PFSK-1 (cell line): Measurements from ENCODE around the gene SP1.

Experiments used
- FOXP2 ChIP-seq: optimal IDR thresholded peaks from 2 replicates; pipeline ENCODE3; 2011; ENCODE audit warnings: borderline replicate concordance, control low read depth, inconsistent platforms; ENCODE audit not compliant: insufficient read depth; ENCODE audit errors: extremely low read length, extremely low read depth
- POLR2AphosphoS5 ChIP-seq: IDR thresholded peaks from 2 replicates; pipeline ENCODE4 v1.6.1; 2012; ENCODE audit warnings: low read depth, mild to moderate bottlenecking, control low read depth, low read length, moderate library complexity
- REST ChIP-seq, 2 experiments: IDR thresholded peaks; 2 replicates each; pipeline versions ENCODE4 v1.6.1 to v1.8.0; 2011 to 2012; ENCODE audit warnings: low read depth in 2 of 2, low read length in 2 of 2, control low read depth in 1 of 2, inconsistent platforms in 1 of 2, mild to moderate bottlenecking in 1 of 2, moderate library complexity in 1 of 2; ENCODE audit not compliant: insufficient read depth in 1 of 2
- SIN3A ChIP-seq: IDR thresholded peaks from 2 replicates; pipeline ENCODE4 v1.6.1; 2012; ENCODE audit warnings: mild to moderate bottlenecking, low read length, moderate library complexity, borderline replicate concordance; ENCODE audit not compliant: insufficient read depth
- TAF1 ChIP-seq: IDR thresholded peaks from 2 replicates; pipeline ENCODE4 v1.6.1; 2012; ENCODE audit warnings: low read length, control low read depth, borderline replicate concordance; ENCODE audit not compliant: insufficient read depth

The SP1 gene

GRCh38 chr12:53425515-53426150 lies 45.7 kb downstream of the SP1 start:
- TF ChIP-seq POLR2AphosphoS5: no peak
- TF ChIP-seq FOXP2: no peak
- TF ChIP-seq SIN3A: no peak
- TF ChIP-seq TAF1: no peak
- TF ChIP-seq REST (IDR thresholded peaks at IDR 0.05; ENCODE audit: insufficient read depth in 1 of 2, low read depth in 2 of 2, low read length in 2 of 2): no peak

- TF ChIP-seq FOXP2: no peak
- TF ChIP-seq TAF1: no peak
- TF ChIP-seq POLR2AphosphoS5: no peak
- no peak for TF ChIP-seq SIN3A
- no peak for TF ChIP-seq REST (IDR thresholded peaks at IDR 0.05; ENCODE audit: insufficient read depth in 1 of 2, low read depth in 2 of 2, low read length in 2 of 2)
These were observed 48.1 kb downstream of the SP1 start for GRCh38 chr12:53427905-53428594.

- TF ChIP-seq SIN3A (no peak), POLR2AphosphoS5 (no peak), FOXP2 (no peak), TAF1 (no peak), REST (IDR thresholded peaks at IDR 0.05; ENCODE audit: insufficient read depth in 1 of 2, low read depth in 2 of 2, low read length in 2 of 2) (no peak)
These were observed 48.8 kb downstream of the SP1 start for GRCh38 chr12:53428741-53429140.

GRCh38 chr12:53430116-53430515 lies 50.1 kb downstream of the SP1 start:
- no peak for TF ChIP-seq TAF1
- no peak for TF ChIP-seq POLR2AphosphoS5
- TF ChIP-seq SIN3A: no peak
- TF ChIP-seq REST (IDR thresholded peaks at IDR 0.05; ENCODE audit: insufficient read depth in 1 of 2, low read depth in 2 of 2, low read length in 2 of 2): no peak
- TF ChIP-seq FOXP2: no peak
